HG03064 (cell line): ENCODE results near the gene GMDS.

Experiments used
- ATAC-seq: cut with Tn5 transposase; IDR thresholded peaks from one replicate; pipeline ENCODE4 v1.9.1; 2021; ENCODE audit warnings: low read depth; ENCODE audit not compliant: unreplicated experiment

Gene GMDS

GRCh38 chr6:1626481-1626880 lies 618.9 kb downstream of the GMDS start:
- no peak for ATAC-seq

DNA sequence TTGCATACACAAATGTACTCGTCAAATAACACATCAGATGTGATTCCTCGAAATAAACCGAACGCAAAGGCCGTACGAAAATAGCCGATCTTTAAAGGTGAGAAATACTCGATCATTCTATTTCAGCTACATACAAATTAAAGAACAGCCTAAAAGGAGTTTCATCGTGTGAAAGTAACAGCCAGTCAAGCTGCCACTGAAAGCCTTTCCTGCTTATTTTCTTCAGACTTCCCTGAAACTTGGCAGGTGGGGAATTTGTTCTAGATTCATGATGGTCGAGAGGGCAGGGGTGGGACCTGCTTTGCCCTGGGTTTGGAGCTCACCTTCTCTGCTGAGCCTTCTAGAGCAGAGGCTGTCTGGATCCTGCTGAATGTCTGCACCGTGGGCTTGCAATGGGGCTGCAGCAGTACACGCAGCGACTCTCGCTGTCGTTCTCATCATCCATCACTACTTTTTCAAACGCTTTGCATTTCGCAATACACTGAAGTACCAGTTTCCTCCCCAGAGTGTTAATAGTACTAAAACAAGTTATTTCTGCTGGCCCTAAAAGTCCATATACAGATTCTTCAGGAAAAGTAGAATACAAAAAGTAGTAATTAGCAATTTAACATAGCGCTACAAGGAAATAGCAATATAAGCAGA lies 619.5 kb downstream of the GMDS start:
- no peak for ATAC-seq

DNA sequence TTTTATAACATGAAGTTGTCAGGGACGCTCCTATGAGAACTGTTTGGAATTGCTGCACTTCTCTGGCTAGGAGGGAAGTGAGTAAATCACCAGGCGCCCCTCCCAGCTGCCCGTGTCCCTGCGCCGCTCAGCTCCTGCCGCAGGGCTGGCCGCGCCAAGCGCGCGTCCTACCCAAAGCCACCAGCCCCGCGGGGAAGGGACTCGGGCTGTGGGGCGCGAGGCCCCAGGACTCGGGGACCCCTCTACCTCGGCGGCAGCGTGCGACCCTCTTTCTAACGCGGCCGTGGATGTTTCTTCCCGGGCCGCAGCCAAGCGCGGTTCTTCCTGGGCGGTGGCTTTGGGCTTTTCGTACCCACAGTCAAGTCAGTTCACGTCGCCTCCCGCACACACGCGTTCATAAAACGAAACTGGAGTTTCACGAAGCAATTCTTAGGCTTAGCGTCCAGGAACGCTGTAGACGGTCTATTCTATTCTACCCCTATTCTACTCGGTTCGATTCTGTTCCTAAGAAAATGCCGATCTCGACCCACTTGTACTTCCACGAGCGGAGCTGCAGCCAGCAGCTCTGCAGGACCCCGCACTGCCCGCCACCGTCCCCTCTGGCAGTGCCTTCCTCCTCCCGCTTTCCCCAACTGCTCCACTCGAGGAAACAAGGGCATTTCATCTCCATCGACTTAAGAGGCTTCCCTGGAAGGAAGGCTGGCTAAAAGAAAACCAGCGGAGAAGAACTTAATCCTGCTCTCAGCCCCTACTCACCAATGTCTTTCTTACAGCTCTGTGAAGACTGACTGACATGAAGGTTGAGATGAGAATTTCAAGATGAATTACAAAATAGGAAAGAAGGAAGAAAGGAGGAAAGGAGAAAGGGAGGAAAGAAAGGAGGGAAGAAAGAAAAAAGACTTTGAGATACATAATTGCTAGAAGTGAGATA lies 620.3 kb downstream of the GMDS start:
- no peak for ATAC-seq

DNA sequence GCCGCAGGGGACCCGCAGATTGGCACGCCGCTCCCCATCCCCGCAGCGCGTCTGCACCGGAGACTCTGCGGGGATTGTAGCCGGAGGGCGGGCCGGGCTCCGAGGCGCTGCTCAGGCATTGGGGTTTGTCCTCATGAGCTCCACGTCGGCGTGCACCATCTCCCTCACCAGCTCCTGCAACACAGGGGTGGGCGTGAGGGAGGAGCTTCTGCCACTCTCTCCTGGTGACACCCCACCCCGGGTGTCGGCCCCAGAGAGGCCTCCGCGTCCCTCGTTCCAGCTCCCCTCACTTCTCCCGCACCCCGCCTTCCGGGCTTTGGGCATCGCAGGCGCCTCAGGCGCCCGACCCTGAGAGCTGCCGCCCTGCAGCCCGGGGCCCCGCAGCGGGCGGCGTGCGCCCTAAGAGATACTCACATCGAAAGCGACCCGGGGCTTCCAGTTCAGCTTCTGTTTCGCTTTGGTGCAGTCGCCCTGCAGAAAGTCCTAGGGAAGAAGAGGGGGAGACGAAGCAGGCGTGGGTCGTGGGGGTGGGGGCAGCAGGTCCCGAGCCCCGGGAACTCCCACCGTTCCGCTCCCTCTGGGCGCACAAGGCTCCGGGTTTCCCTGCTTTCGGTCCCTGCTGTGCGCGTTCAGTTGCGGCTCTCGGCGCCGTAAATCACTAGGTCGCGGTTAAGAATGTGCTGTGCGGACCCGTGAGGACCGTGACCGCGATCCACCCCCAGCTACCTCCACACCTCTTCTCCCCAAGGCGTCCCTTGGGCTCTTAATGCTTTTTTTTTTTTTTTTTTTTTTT lies 621.2 kb downstream of the GMDS start:
- no peak for ATAC-seq

GRCh38 chr6:1623769-1624057 lies 621.7 kb downstream of the GMDS start:
- ATAC-seq, result no peak

DNA sequence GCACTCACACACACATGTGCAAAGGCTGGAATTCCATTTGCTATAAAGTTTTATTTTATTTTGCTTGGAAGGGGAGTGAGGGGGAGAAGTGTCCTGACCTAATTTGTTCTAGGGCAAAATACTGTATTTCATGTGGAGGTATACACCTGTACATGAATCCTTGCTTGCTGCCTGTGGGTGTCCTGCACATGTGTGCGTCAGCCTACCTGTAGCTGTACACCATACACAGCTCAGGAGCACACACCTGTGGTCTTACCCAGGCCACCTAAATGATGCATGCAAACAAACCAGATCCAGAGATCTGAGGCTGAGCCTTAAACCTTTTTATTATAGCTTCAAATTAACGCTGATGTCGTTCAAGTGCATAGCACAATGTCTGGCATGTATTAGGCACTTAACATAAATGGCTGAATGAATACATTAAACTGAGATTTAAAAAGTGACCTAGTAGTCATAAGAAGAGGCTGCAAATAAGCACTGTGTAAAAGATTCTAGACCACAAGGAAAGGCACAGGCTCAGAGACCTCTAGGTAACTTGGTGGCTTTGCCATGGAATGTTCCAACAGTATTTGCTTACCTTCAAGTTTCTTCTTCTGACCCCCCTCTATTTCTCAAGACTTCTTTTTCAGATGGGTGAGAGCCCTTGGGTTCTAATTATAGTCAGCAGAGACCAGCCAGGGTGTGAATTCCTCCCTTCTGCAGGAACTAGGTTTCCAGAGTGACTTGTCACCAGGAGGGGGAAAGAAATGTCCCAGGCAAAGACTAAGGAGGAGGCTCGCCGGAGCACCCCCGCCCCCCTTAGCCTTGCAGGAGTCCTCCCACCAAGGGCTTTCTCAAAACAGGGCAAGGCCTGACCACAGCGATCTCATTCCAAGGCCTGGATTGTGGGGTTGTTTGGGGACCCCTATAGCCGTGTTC lies 622.3 kb downstream of the GMDS start:
- ATAC-seq, result no peak

DNA sequence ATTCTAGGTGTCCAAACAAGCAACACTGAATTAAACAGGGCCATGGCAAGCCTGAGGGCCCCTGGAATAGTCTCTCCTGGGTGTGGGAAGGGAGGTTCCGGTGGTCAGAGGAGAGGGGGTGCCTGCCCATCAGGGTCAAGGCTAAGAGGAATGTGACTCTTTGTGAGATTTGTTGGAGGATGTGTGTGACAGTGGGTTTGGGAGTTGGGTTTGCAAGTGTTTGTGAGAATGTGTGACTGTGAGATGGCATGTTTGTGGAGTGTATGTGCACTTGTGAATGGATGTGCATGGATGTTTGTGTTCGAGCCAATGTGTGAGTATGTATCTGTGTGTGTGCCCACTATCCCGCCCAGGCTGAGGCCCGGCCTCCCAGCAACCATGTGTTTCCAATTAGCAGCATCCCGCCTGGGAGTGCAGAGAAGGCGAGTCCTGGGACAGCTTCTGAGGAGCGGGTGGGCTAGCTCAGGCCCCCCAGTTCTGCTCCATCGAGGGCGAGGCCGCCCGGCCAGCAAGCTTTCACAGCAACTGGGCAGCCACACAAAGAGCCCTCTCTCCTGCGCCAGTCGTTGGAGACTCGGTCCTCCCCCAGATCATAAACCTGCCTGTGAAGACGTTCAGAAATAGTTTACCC lies 623.1 kb downstream of the GMDS start:
- no peak for ATAC-seq

GRCh38 chr6:1621070-1621701 lies 624.2 kb downstream of the GMDS start:
- ATAC-seq, result no peak

GRCh38 chr6:1620504-1621069 lies 624.8 kb downstream of the GMDS start:
- ATAC-seq, result no peak

GRCh38 chr6:1619673-1620503 lies 625.5 kb downstream of the GMDS start:
- no peak for ATAC-seq

DNA sequence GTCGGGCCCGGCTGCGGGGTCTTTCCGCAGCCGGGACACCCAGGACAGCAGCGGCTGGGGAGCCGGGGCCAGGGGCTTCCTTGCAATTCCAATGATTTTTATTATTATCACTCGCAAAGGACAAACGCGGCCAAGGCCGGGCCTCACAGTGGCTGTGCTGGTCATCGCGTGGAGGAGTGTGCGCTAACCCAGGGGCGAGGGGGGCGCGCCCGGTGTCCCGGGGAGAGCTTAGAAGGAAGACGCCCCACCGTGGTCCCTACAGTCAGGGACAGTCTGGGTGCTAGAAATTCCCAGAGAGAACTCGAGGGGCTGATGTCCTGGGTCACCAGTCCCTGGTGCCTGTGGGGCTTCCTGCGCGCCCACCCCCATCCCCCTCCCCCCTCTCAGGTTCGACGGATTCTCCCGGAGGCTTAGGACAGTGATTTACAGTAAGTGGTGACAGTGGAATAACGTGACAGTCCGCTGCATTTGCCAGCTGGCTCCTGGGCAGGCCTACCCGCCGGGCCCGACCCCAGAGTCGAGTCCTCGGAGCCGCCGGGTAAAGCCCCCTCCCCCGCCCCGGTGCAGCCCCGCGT lies 626.2 kb downstream of the GMDS start:
- no peak for ATAC-seq

- ATAC-seq, result no peak
These were observed 626.9 kb downstream of the GMDS start for GRCh38 chr6:1618311-1619097.

GRCh38 chr6:1617466-1618310 lies 627.7 kb downstream of the GMDS start:
- no peak for ATAC-seq

DNA sequence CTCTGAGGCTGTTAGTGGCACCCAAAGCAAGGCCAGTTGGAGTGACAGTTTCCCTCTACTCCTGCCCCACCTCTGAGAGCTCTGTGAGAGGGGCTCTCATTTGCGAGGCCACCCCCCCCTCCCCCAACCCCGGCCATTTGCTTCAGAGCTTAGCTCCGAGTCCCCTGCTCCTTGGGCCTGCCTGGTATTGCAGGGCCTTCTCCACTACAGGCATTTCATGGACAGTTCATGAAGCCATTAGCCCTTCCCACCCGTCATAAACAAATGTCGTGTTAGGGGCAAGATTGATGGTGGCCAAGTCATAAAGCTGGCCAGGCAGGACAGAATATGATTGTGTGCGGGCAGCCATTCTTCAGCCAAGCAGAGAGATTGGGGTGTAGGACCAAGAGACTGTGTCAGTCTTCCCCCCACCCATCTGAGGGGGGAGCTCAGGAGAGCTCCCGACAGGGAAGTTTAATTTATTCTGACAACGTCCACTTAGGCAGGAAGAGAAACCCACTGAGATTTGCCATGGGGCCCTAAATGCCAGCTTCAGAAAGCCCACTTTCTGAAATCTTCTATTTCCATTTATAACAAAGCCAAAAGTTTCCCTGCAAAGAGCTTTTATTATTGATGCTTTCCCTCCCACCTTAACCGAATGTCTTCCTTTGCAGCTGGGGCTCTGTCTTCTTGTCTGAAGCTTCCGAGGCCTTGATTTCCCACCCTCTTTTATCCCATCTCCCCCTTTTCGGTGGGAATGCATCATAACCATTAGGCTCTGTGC lies 628.5 kb downstream of the GMDS start:
- no peak for ATAC-seq

- no peak for ATAC-seq
These were observed 629.5 kb downstream of the GMDS start for GRCh38 chr6:1615853-1616420.
